ENCODE measurements around the gene LGR6.

DNA sequence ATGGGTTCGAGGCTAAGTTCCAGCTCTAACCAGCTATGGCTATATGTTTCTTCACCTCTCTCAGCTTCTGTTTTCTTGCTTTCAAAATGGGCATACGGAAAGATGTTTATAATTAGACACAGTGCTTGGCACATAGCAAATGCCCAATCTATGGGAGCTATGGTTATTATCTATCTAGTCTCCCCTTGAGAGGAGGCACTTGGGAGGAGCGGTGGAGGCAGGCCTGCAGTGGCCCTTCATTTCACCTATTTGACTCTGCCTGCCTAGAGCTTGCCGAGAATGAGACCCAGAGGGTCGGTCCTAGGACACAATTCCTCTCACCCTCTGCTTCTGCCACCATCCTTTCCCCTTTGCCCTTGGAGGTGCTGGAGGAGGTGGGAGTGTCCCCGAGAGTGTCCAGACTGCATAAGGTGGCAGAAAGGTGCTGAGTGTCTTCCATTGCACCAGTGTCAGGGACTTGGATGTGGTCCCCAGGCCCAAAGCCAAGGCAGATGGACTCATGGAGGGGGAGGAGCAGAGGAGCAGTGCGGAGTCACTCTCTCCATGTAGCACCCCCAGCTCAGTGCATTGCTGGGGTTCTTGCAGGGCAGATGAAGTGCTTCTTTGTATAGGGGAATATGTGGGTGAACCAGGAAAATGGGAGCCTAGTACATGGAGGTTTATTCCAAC, 9.0 kb downstream of the LGR6 start:
- TF ChIP-seq, protein P1, sequence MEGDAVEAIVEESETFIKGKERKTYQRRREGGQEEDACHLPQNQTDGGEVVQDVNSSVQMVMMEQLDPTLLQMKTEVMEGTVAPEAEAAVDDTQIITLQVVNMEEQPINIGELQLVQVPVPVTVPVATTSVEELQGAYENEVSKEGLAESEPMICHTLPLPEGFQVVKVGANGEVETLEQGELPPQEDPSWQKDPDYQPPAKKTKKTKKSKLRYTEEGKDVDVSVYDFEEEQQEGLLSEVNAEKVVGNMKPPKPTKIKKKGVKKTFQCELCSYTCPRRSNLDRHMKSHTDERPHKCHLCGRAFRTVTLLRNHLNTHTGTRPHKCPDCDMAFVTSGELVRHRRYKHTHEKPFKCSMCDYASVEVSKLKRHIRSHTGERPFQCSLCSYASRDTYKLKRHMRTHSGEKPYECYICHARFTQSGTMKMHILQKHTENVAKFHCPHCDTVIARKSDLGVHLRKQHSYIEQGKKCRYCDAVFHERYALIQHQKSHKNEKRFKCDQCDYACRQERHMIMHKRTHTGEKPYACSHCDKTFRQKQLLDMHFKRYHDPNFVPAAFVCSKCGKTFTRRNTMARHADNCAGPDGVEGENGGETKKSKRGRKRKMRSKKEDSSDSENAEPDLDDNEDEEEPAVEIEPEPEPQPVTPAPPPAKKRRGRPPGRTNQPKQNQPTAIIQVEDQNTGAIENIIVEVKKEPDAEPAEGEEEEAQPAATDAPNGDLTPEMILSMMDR (IDR thresholded peaks at IDR 0.05; ENCODE audit: poor library complexity, severe bottlenecking) = no peak
- no peak for TF ChIP-seq RAD21 (conservative IDR thresholded peaks at IDR 0.05)
- no peak for TF ChIP-seq EP300 (conservative IDR thresholded peaks at IDR 0.05; ENCODE audit: poor library complexity, severe bottlenecking)
